DND-41 (cell line): ENCODE results near the gene HLF.

Experiments
- ATAC-seq: fragments of 200-7000 bp; cut with Tn5 transposase; 3 replicates; pipeline ENCODE4 v1.9.1; 2021; ENCODE audit warnings: low read depth; ENCODE audit not compliant: insufficient read depth
- DNase-seq: peaks from one replicate; pipeline ENCODE4 v3.0.0-alpha.2; 2020
- H2AFZ ChIP-seq: 2 replicates; pipeline ENCODE4 v1.6.0; 2012; ENCODE audit warnings: low read depth, low read length
- H3K27ac ChIP-seq: 2 replicates; pipeline ENCODE4 v1.5.1; 2012; ENCODE audit warnings: low read length, inconsistent platforms
- H3K27me3 ChIP-seq: fragments of 200-600 bp; sonication (generic); 2 replicates; pipeline ENCODE4 v1.6.0; 2012; ENCODE audit warnings: low read length, mild to moderate bottlenecking, inconsistent platforms; ENCODE audit not compliant: insufficient read depth, poor library complexity
- H3K36me3 ChIP-seq: 2 replicates; pipeline ENCODE4 v1.5.1; 2012; ENCODE audit warnings: low read length, inconsistent platforms; ENCODE audit not compliant: insufficient read depth
- H3K4me1 ChIP-seq: 2 replicates; pipeline ENCODE4 v1.5.1; 2012; ENCODE audit warnings: mild to moderate bottlenecking, low read length; ENCODE audit not compliant: insufficient read depth
- H3K4me2 ChIP-seq: 2 replicates; pipeline ENCODE4 v1.6.0; 2012; ENCODE audit warnings: mild to moderate bottlenecking, moderate library complexity, low read length, inconsistent platforms; ENCODE audit not compliant: insufficient read depth
- H3K4me3 ChIP-seq, 2 experiments: fragments of 200-600 bp in 1 of 2; shearing (Covaris generic) in 1 of 2; 2 replicates each; pipeline ENCODE4 v1.5.1; 2012 to 2016; ENCODE audit warnings: inconsistent platforms in 2 of 2, low read length in 2 of 2, mild to moderate bottlenecking in 2 of 2, low read depth in 1 of 2, moderate library complexity in 1 of 2
- H3K79me2 ChIP-seq: 2 replicates; pipeline ENCODE4 v1.6.0; 2012; ENCODE audit warnings: low read length, inconsistent platforms; ENCODE audit not compliant: insufficient read depth
- H3K9ac ChIP-seq: 2 replicates; pipeline ENCODE4 v1.6.0; 2012; ENCODE audit warnings: low read depth, mild to moderate bottlenecking, inconsistent platforms, low read length, moderate library complexity
- H3K9me3 ChIP-seq: 2 replicates; pipeline ENCODE4 v1.5.1; 2012; ENCODE audit warnings: low read length, moderate library complexity, mild to moderate bottlenecking, inconsistent platforms; ENCODE audit not compliant: insufficient read depth, severe bottlenecking
- H4K20me1 ChIP-seq: 2 replicates; pipeline ENCODE4 v1.6.0; 2012; ENCODE audit warnings: low read length; ENCODE audit not compliant: insufficient read depth
- EZH2 ChIP-seq: IDR thresholded peaks from 3 replicates; pipeline ENCODE4 v1.6.1; 2012; ENCODE audit warnings: borderline replicate concordance, low read depth, mild to moderate bottlenecking, moderate library complexity, low read length, inconsistent platforms; ENCODE audit not compliant: severe bottlenecking
- TF ChIP-seq, protein P1 (sequence below): IDR thresholded peaks from 2 replicates; pipeline ENCODE4 v1.5.1; 2012; ENCODE audit warnings: borderline replicate concordance, low read length, moderate library complexity, mild to moderate bottlenecking; ENCODE audit not compliant: poor library complexity, severe bottlenecking; ENCODE audit errors: extremely low read depth

Gene HLF

DNA sequence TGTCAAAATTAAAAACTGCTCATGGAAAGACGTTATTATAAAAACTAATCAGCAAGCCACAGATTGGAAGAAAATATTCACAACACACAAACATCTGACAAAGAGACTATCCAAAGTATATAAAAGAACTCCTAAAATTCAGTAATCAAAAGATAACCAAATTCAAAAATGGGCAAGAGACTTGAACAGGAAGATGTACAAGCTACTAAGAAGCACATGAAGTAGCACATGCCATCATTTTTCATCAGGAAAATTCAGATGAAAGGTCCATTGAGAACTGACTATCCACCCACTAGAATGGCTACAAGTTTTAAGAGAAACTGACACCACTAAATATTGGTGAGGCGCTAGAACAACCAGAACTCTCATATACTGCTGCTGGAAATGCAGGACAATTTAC lies 3.4 kb upstream of the HLF start:
- Histone ChIP-seq H3K27me3 (peaks cover 3% of the 10 kb centered on the region), H3K4me1 (no peaks in the 10 kb centered on the region), H2AFZ (no peak overlapping the region), H3K9ac (no peak overlapping the region), H4K20me1 (no peaks in the 10 kb centered on the region), H3K36me3 (no peaks in the 10 kb centered on the region), H3K9me3 (no peaks in the 10 kb centered on the region), H3K79me2 (no peaks in the 10 kb centered on the region), H3K4me2 (no peak overlapping the region), H3K4me3 (no peak overlapping the region), H3K27ac (no peak overlapping the region)
- no peak for TF ChIP-seq EZH2
- ATAC-seq (no peak), DNase-seq (no peak)

DNA sequence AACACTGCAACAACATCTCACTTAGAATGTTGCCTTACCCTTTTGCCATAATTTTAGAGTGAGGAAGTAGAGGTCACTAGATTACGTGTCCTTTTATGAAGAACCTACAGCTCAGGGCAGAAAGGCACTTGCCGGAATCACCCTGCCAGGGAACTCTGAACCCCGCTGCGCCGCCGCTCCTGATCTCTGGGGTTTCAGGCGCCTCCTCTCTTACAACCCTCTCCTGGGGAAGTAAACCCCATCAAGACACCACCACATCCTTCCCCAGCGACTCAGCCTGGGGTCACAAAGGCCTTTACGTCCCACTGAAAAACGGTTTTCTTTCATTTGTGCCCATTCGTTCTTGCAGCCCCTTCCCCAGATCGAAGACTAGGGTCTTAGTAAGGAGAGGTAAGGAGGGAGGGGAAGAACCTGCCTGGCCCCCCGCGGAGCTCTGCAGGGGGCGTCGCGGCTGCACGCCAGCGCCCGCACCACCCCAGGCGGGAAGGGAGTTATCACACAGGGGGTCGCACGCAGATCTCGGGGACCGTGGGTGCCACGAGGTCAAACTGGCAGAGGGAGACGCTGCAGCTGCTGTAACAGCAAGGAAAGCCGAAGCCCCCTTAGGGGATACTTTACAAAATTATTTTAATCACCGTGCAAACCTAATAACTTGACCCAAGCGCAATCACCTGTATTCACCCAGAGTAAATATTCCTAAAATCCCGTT lies 1.0 kb upstream of the HLF start:
- no peak overlapping the region for H2AFZ ChIP-seq
- TF ChIP-seq, protein P1, sequence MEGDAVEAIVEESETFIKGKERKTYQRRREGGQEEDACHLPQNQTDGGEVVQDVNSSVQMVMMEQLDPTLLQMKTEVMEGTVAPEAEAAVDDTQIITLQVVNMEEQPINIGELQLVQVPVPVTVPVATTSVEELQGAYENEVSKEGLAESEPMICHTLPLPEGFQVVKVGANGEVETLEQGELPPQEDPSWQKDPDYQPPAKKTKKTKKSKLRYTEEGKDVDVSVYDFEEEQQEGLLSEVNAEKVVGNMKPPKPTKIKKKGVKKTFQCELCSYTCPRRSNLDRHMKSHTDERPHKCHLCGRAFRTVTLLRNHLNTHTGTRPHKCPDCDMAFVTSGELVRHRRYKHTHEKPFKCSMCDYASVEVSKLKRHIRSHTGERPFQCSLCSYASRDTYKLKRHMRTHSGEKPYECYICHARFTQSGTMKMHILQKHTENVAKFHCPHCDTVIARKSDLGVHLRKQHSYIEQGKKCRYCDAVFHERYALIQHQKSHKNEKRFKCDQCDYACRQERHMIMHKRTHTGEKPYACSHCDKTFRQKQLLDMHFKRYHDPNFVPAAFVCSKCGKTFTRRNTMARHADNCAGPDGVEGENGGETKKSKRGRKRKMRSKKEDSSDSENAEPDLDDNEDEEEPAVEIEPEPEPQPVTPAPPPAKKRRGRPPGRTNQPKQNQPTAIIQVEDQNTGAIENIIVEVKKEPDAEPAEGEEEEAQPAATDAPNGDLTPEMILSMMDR, result no peak
- no peak for TF ChIP-seq EZH2

GRCh38 chr17:55264278-55264644 lies 499 bp upstream of the HLF start:
- Histone ChIP-seq H3K27me3 (peaks cover 6% of the 10 kb centered on the region), H3K36me3 (no peaks in the 10 kb centered on the region), H3K4me2 (no peak overlapping the region), H3K4me1 (no peaks in the 10 kb centered on the region), H3K4me3 (no peak overlapping the region), H3K79me2 (no peaks in the 10 kb centered on the region), H3K27ac (no peak overlapping the region), H4K20me1 (no peaks in the 10 kb centered on the region), H2AFZ (no peak overlapping the region), H3K9ac (no peak overlapping the region), H3K9me3 (no peaks in the 10 kb centered on the region)
- ATAC-seq (no peak), DNase-seq (no peak)
- TF ChIP-seq, protein P1, result no peak
- no peak for TF ChIP-seq EZH2

More for the DNA sequence above, 1.0 kb upstream of the HLF start:
- H3K27me3 ChIP-seq, result peaks cover 6% of the 10 kb centered on the region
- no peak overlapping the region for H3K9ac ChIP-seq
- H3K36me3 ChIP-seq, result no peaks in the 10 kb centered on the region
- no peak for DNase-seq
- no peak for ATAC-seq
- no peaks in the 10 kb centered on the region for H3K79me2 ChIP-seq
- no peak overlapping the region for H3K4me3 ChIP-seq
- H3K27ac ChIP-seq, result no peak overlapping the region
- H4K20me1 ChIP-seq, result no peaks in the 10 kb centered on the region
- no peak overlapping the region for H3K4me2 ChIP-seq
- no peaks in the 10 kb centered on the region for H3K4me1 ChIP-seq
- H3K9me3 ChIP-seq, result no peaks in the 10 kb centered on the region

- H2AFZ ChIP-seq, result no peak overlapping the region
- no peak overlapping the region for H3K9ac ChIP-seq
These were observed 706 bp downstream of the HLF start for GRCh38 chr17:55265311-55266021.

More at GRCh38 chr17:55265311-55266021, 706 bp downstream of the HLF start:
- Histone ChIP-seq H3K27me3 (peaks cover 6% of the 10 kb centered on the region), H3K27ac (no peak overlapping the region), H3K79me2 (no peaks in the 10 kb centered on the region), H3K4me2 (no peak overlapping the region), H3K4me1 (no peaks in the 10 kb centered on the region), H3K36me3 (no peaks in the 10 kb centered on the region), H4K20me1 (no peaks in the 10 kb centered on the region), H3K9me3 (no peaks in the 10 kb centered on the region), H3K4me3 (no peak overlapping the region)
- ATAC-seq, result no peak
- DNase-seq, result no peak
- TF ChIP-seq EZH2, result no peak
- TF ChIP-seq, protein P1, result no peak
